Spinal cord (tissue), 10 donors: ENCODE results near the gene MYO1D. TPM values are rescaled to one million over a fixed set of nuclear protein-coding genes. Genes with fewer than 3 reads are reported as not detected.

Source experiments
- DNase-seq, 6 donors: peaks; one replicate each; pipeline versions ENCODE4 v3.0.0 to v3.0.0-alpha.2; 2013 to 2015; ENCODE audit warnings: low spot score in 6 of 6, low read depth in 4 of 6
- H3K27ac ChIP-seq: one replicate; pipeline ENCODE4 v1.5.1; 2013; ENCODE audit warnings: low read depth, low read length, control low read depth
- H3K27me3 ChIP-seq: one replicate; pipeline ENCODE4 v1.6.1; 2013; ENCODE audit warnings: low read length; ENCODE audit not compliant: control insufficient read depth, insufficient read depth
- H3K36me3 ChIP-seq: one replicate; pipeline ENCODE4 v1.6.1; 2013; ENCODE audit warnings: low read length; ENCODE audit not compliant: control insufficient read depth, insufficient read depth
- H3K4me1 ChIP-seq: one replicate; pipeline ENCODE4 v1.6.1; 2013; ENCODE audit warnings: low read length; ENCODE audit not compliant: control insufficient read depth, insufficient read depth
- H3K4me3 ChIP-seq: one replicate; pipeline ENCODE4 v1.5.1; 2013; ENCODE audit warnings: low read depth, low read length, control low read depth
- H3K9me3 ChIP-seq: one replicate; pipeline ENCODE4 v1.6.1; 2013; ENCODE audit warnings: low read length; ENCODE audit not compliant: control insufficient read depth, insufficient read depth
- WGBS: methylation state at CpG from one replicate; pipeline ENCODE4 v1.1.5; 2013; ENCODE audit warnings: missing lambda C conversion rate; ENCODE audit not compliant: insufficient coverage; 5-methylcytosine and 5-hydroxymethylcytosine counted together
- polyA plus RNA-seq, 2 donors: library from polyadenylated mRNA; unstranded; fragments of 120-200 nt; gene quantifications; one replicate each; pipeline ENCODE4 v1.2.1, GENCODE V29; 2013; ENCODE audit not compliant: insufficient read length in 2 of 2
- total RNA-seq, 2 donors: library from RNA; depleted of rRNA in 1 of 2; stranded (reverse); fragments of 120-200 nt in 1 of 2; fragments of >200 nt in 1 of 2; gene quantifications; one replicate each; pipeline versions ENCODE4 v1.2.3 to v1.2.4, GENCODE V29; 2013 to 2014
- donor health status: healthy.

Gene MYO1D
- total and polyA plus RNA-seq, 4 donors, result 5.0 to 29.1 (median 9.2) TPM

DNA sequence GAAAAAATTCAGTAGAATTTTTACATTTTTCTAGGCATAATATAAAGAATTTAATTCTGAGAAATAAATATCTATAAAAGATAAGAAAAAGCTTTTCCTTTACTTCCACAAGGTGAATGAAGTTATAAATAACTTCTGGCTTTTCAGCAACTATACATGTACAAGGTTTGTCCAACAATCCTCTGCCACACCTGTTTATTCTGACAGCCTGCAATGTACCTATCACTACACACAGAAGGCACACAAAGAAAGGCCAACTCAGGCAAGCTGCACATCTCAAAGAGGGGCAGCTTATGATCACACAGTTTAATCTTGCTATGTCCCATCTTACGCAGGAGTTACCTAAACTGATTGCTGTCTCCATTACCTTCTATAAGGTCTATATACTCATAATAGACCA lies 120.2 kb downstream of the MYO1D start:
- no peaks in the 10 kb centered on the region for H3K36me3 ChIP-seq
- H3K4me1 ChIP-seq, result no peaks in the 10 kb centered on the region
- no peak for DNase-seq
- H3K27me3 ChIP-seq, result no peaks in the 10 kb centered on the region
- no peaks in the 10 kb centered on the region for H3K9me3 ChIP-seq
- H3K27ac ChIP-seq, result no peak overlapping the region
- 100% methylated on average over 1 of the region's 1 CpG for WGBS
- no peak overlapping the region for H3K4me3 ChIP-seq

DNA sequence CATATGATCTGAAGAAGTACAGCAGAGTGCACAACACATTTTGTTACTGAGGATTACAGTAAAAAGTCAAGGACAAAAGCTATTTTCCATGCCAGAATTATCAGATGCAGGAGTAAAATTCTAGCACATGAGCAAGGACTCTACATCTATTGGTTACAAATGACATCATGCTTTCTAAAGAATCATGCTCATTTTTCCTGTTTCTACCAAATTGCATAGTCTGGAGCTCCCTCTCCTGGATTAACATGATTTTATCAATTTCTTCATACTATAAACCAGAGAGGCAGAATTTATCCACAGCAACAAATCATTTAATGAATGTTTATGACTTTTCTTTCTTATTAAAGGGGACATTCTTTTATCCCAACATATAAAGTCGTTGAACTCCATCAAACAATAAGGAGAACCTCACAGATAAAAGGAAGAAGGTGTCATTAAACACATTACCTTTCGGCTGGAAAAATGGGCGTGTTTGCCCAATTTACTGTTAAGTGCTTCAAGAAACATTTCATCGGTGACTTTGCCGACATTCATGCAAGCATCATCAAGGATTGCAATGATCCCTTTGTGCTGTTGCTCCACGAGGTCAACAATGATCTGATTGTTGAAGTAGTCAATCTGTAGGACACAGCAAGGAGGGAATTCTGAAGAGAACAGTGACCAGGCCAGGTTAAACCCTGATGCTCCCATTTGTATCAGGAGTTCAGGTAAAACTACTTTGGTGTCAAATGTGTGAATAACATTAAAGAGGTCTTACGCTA lies 121.7 kb downstream of the MYO1D start:
- no peaks in the 10 kb centered on the region for H3K36me3 ChIP-seq
- no peak overlapping the region for H3K27ac ChIP-seq
- H3K4me1 ChIP-seq, result no peaks in the 10 kb centered on the region
- no peaks in the 10 kb centered on the region for H3K27me3 ChIP-seq
- H3K4me3 ChIP-seq, result no peak overlapping the region
- no peaks in the 10 kb centered on the region for H3K9me3 ChIP-seq
- 63% methylated on average over 5 of the region's 7 CpGs for WGBS
- peak; percentile 55 to 97 (median 68) for DNase-seq

DNA sequence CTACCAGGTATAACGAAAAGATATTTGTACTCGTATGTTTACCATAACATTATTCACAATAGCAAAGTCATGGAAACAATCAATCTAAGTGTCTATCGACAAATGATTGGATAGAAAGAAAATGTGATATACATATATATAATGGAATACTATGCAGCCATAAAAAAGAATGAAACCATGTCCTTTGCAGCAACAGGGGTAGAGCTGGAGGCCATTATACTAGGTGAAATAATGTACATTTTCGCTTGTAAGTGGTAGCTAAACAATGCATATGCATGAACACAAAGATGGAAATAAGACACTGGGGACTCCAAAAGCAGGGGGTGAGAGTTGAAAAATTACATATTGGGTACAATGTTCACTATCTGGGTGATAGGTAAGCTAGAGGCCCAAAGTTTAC lies 124.0 kb downstream of the MYO1D start:
- DNase-seq, result no peak
- Histone ChIP-seq H3K4me3 (no peak overlapping the region), H3K27ac (no peak overlapping the region)

DNA sequence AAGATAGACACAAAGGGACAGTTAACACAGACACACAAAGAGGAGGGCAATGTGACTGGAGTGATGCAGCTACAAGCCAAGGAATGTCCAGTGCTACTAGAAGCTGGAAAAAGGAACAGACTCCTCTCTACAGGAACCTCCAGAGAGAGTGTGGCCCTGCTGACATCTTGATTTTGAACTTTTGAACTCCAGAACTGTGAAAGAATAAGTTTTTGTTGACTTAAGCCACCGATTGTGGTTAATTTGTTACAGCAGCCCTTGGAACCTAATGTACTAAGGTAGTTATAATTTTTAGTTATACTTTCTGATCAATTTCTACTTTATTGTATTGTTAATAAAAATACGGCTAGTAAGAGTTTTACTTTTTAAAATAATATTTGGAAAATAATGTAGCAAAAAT lies 129.1 kb downstream of the MYO1D start:
- Histone ChIP-seq H3K27ac (no peak overlapping the region), H3K4me3 (no peak overlapping the region), H3K27me3 (no peaks in the 10 kb centered on the region), H3K9me3 (no peaks in the 10 kb centered on the region), H3K4me1 (no peaks in the 10 kb centered on the region), H3K36me3 (no peaks in the 10 kb centered on the region)
- WGBS, result no CpG with 5 or more reads among the region's 2 CpGs
- no peak for DNase-seq

More for the DNA sequence above, 124.0 kb downstream of the MYO1D start:
- Histone ChIP-seq H3K36me3 (no peaks in the 10 kb centered on the region), H3K9me3 (no peaks in the 10 kb centered on the region), H3K4me1 (no peaks in the 10 kb centered on the region), H3K27me3 (no peaks in the 10 kb centered on the region)
- WGBS, result 100% methylated on average over 1 of the region's 4 CpGs

DNA sequence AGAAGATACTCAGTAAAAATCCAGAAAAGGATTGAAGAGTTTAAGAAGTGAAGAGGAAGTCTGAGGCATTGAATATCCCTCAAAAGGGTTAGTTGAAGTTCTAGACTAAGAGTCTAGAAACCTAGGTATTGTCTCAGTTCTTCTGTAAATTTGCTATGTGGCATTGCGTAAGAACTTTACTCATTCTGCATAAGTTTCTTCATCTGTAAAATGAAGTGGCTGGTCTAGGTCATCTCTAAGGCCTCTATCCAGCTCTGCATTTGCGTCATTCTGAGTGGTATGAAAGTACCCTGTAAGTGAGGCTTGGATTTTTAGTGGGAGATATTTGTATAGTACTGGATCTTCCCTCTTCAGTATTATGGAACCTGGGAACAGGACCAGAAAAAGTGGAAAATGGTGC lies 130.2 kb downstream of the MYO1D start:
- no peaks in the 10 kb centered on the region for H3K27me3 ChIP-seq
- WGBS, result 100% methylated on average over 1 of the region's 2 CpGs
- no peak for DNase-seq

DNA sequence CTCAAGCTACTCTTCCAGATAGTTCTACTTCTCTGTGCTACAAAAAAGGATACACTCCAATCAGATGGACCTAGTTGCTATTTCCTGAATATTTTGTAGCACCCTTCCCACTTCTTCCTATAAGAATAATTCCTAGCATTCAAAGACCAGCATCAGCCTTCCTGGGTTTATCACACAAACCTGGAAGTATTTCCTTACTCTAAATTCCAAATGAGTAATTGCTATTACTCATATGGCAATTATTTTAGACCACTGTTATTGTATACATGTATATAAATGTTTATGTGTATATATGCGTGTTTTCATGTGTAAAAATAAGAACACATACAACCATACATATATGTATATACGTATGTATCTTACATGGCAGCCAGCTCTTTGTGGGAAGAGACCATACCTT lies 130.6 kb downstream of the MYO1D start:
- no peak overlapping the region for H3K27ac ChIP-seq
- H3K36me3 ChIP-seq, result no peaks in the 10 kb centered on the region
- H3K4me3 ChIP-seq, result no peak overlapping the region
- no peaks in the 10 kb centered on the region for H3K27me3 ChIP-seq
- H3K9me3 ChIP-seq, result no peaks in the 10 kb centered on the region
- no peak for DNase-seq
- H3K4me1 ChIP-seq, result no peaks in the 10 kb centered on the region
- no CpG with 5 or more reads among the region's 2 CpGs for WGBS

More for the DNA sequence above, 130.2 kb downstream of the MYO1D start:
- Histone ChIP-seq H3K4me1 (no peaks in the 10 kb centered on the region), H3K9me3 (no peaks in the 10 kb centered on the region), H3K27ac (no peak overlapping the region), H3K4me3 (no peak overlapping the region), H3K36me3 (no peaks in the 10 kb centered on the region)

DNA sequence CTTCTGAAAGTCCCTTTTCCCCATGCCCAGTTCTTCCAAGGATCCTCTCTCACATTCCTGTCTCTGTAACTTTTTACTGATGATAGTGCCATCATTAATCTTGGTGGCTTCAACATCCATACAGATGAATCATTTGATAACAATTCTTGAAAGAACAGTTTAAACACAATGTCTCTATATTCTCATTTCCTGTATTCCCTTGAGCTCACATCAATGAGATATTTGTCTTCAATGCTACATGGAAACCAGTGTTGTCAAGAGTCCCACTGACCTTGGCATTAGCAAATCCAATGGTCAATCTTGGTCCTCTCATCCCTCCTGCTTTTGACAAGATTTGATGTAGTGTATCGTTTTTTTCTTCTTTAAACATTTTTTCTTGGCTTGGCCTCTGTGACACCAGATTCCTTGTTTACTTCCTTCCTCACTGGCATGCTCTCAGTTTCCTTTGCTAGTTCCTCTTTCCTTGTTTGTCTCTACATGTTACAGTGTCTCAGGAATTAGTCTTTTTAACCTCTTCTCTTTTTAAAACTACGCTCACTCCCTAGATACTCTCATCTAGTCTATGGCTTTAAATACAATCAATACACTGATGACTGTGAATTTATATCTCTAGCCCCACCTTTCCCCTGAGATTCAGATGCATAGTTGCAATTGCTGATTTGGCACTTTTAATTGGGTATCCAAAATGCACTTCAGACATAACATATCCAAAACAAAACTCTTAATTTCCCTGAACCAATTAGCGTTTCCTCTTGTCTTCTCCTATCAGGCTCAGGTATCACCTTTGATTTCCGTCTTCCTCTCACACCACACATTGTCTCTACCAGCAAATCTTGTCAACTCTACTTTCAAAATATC lies 134.0 kb downstream of the MYO1D start:
- Histone ChIP-seq H3K9me3 (no peaks in the 10 kb centered on the region), H3K36me3 (no peaks in the 10 kb centered on the region)
- 97% methylated on average over 3 of the region's 4 CpGs for WGBS

DNA sequence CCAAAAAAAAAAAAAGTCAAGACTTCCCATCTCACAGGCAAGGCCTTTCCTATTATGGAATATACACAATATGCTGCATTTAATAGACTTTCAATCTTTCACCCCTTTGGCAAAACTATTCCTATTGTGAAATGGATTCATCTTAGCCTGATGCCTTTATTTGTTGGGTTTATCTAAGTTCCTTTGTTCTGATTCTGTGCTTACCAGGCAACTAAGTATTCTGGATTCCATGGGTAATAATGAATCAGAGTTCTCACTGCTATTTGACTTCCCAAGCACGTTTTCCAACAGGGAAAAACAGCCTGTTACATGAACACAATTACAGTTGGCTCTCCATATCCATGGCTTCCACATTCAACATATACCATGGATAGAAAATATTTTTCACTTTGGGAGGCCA lies 135.5 kb downstream of the MYO1D start:
- no CpG with 5 or more reads among the region's 1 CpG for WGBS
- H3K27me3 ChIP-seq, result no peaks in the 10 kb centered on the region
- DNase-seq, result no peak
- no peaks in the 10 kb centered on the region for H3K36me3 ChIP-seq
- H3K27ac ChIP-seq, result no peak overlapping the region
- H3K9me3 ChIP-seq, result no peaks in the 10 kb centered on the region
- no peaks in the 10 kb centered on the region for H3K4me1 ChIP-seq
- no peak overlapping the region for H3K4me3 ChIP-seq

More for the DNA sequence above, 134.0 kb downstream of the MYO1D start:
- H3K4me1 ChIP-seq, result no peaks in the 10 kb centered on the region
- no peak overlapping the region for H3K27ac ChIP-seq
- H3K4me3 ChIP-seq, result no peak overlapping the region
- DNase-seq, result no peak
- H3K27me3 ChIP-seq, result no peaks in the 10 kb centered on the region

DNA sequence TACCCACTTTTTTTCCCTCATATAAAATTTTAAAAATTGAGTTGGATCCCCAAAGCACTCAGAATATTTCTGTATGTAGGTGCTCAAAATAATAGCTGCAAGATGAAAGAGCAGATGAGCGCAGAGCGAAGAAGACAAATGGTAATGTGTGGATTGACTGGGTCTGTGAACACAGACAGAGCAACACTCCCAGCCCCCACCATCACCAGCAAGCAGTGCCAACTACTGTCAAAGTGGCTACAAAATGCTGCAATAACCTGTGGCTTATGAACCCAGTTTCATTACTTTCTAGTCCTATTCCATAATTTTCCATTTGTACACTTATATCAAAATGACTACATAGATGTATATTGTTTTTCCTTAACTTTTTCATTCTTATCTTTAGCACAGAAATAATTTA lies 137.2 kb downstream of the MYO1D start:
- H3K27me3 ChIP-seq, result no peaks in the 10 kb centered on the region
- no peak for DNase-seq
- WGBS, result no CpG with 5 or more reads among the region's 2 CpGs

More for the DNA sequence above, 137.2 kb downstream of the MYO1D start:
- no peak overlapping the region for H3K4me3 ChIP-seq
- H3K4me1 ChIP-seq, result no peaks in the 10 kb centered on the region
- no peaks in the 10 kb centered on the region for H3K9me3 ChIP-seq
- H3K36me3 ChIP-seq, result no peaks in the 10 kb centered on the region
- H3K27ac ChIP-seq, result no peak overlapping the region
